Neural progenitor cell (in vitro differentiated cells): Measurements from ENCODE around the gene CREB3L2.

Source experiments
- EZH2 ChIP-seq: fragments of 200-600 bp; sonication (generic); IDR thresholded peaks from 2 replicates; pipeline ENCODE4 v1.6.1; 2017; ENCODE audit warnings: antibody characterized with exemption, mild to moderate bottlenecking, moderate library complexity
- TF ChIP-seq, protein P1 (sequence below): fragments of 200-600 bp; sonication (generic); IDR thresholded peaks from 2 replicates; pipeline ENCODE4 v1.5.1; 2017; ENCODE audit warnings: antibody characterized with exemption, mild to moderate bottlenecking

DNA sequence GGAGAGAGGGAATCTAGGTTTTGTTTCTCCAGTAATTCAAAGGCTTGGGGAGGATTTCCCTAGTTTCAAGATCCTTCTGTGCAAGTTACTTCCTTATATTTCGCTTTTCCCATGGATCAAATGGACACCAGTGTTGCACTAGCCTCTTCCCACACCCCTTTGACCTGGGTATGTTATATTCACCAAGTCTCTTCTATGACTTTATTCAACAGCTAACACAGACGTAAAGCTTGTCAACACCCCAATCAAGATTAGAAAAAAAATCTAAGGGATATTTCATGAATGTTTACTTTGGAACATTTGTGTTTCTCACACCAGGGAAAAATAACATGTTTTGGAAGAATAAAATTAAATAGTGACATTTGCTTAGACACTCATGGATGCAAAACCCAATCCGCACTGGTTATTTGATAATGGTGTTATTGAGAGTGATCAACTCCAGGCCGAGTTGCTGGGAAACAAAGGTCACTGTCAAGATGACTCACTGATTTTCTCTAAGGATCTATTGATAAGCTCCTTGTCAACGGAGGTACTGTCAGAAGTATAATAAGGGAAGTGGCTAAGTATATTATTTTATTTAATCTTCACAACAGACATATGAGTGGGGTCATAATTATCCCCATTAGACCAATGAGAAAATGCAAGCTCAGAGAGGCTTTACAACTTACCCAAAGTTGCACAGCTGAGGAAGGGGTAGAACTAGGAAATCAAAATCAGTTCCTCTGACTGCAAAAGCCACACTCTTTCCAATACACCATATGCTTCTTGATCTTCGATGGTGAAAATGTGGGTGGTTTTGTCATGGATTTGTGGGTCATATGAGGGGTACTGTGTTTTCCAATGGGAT, 52.2 kb downstream of the CREB3L2 start:
- TF ChIP-seq, protein P1, sequence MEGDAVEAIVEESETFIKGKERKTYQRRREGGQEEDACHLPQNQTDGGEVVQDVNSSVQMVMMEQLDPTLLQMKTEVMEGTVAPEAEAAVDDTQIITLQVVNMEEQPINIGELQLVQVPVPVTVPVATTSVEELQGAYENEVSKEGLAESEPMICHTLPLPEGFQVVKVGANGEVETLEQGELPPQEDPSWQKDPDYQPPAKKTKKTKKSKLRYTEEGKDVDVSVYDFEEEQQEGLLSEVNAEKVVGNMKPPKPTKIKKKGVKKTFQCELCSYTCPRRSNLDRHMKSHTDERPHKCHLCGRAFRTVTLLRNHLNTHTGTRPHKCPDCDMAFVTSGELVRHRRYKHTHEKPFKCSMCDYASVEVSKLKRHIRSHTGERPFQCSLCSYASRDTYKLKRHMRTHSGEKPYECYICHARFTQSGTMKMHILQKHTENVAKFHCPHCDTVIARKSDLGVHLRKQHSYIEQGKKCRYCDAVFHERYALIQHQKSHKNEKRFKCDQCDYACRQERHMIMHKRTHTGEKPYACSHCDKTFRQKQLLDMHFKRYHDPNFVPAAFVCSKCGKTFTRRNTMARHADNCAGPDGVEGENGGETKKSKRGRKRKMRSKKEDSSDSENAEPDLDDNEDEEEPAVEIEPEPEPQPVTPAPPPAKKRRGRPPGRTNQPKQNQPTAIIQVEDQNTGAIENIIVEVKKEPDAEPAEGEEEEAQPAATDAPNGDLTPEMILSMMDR, result no peak
- TF ChIP-seq EZH2, result no peak
